Measurements from ENCODE around the gene GLI3.

GRCh38 chr7:41912426-41912825 is 324.6 kb downstream of the GLI3 start:
- TF ChIP-seq CTCF (IDR thresholded peaks at IDR 0.05), result no peak
- no peak for TF ChIP-seq POLR2A (IDR thresholded peaks at IDR 0.05)
